NCI-H1092 (cell line): ENCODE results near the gene CARMIL1.
"Not testable (repeated sequence)": the region's sequence is repeated elsewhere in the genome, so short reads cannot be mapped to it uniquely, and the experiment has no call there.

Source experiments
- DNase-seq: peaks from one replicate; lab custom pipeline; 2025; lab: John Stamatoyannopoulos, UW

Gene CARMIL1

GRCh38 chr6:25370178-25371036 is 91.2 kb downstream of the CARMIL1 start:
- peak; percentile 81 for DNase-seq

GRCh38 chr6:25371037-25371347 is 91.8 kb downstream of the CARMIL1 start:
- DNase-seq, result no peak

- no peak for DNase-seq
Measured at GRCh38 chr6:25375125-25375524, 96.0 kb downstream of the CARMIL1 start.

- no peak for DNase-seq
Measured at GRCh38 chr6:25377664-25378063, 98.5 kb downstream of the CARMIL1 start.

GRCh38 chr6:25381077-25381476 is 101.9 kb downstream of the CARMIL1 start:
- no peak for DNase-seq

GRCh38 chr6:25382476-25382875 is 103.3 kb downstream of the CARMIL1 start:
- not testable (repeated sequence) for DNase-seq

GRCh38 chr6:25384234-25384633 is 105.1 kb downstream of the CARMIL1 start:
- no peak for DNase-seq

GRCh38 chr6:25384967-25385366 is 105.8 kb downstream of the CARMIL1 start:
- no peak for DNase-seq

GRCh38 chr6:25387483-25387882 is 108.3 kb downstream of the CARMIL1 start:
- no peak for DNase-seq

- no peak for DNase-seq
Measured at GRCh38 chr6:25387911-25388310, 108.7 kb downstream of the CARMIL1 start.

GRCh38 chr6:25388776-25389175 is 109.6 kb downstream of the CARMIL1 start:
- DNase-seq, result no peak

- no peak for DNase-seq
Measured at GRCh38 chr6:25389471-25389870, 110.3 kb downstream of the CARMIL1 start.

- no peak for DNase-seq
Measured at GRCh38 chr6:25392372-25392771, 113.2 kb downstream of the CARMIL1 start.

GRCh38 chr6:25395731-25396130 is 116.6 kb downstream of the CARMIL1 start:
- DNase-seq, result no peak

GRCh38 chr6:25397406-25397805 is 118.2 kb downstream of the CARMIL1 start:
- no peak for DNase-seq

GRCh38 chr6:25399885-25400284 is 120.7 kb downstream of the CARMIL1 start:
- DNase-seq, result no peak

GRCh38 chr6:25401711-25402110 is 122.5 kb downstream of the CARMIL1 start:
- DNase-seq, result no peak

- DNase-seq, result no peak
Measured at GRCh38 chr6:25402125-25402524, 123.0 kb downstream of the CARMIL1 start.

- no peak for DNase-seq
Measured at GRCh38 chr6:25403150-25403549, 124.0 kb downstream of the CARMIL1 start.

- DNase-seq, result no peak
Measured at GRCh38 chr6:25404091-25404490, 124.9 kb downstream of the CARMIL1 start.

GRCh38 chr6:25404693-25405169 is 125.6 kb downstream of the CARMIL1 start:
- no peak for DNase-seq

GRCh38 chr6:25405442-25405841 is 126.3 kb downstream of the CARMIL1 start:
- no peak for DNase-seq

- no peak for DNase-seq
Measured at GRCh38 chr6:25407431-25407830, 128.3 kb downstream of the CARMIL1 start.

GRCh38 chr6:25410102-25410501 is 130.9 kb downstream of the CARMIL1 start:
- no peak for DNase-seq
